NCI-H524 (cell line): Measurements from ENCODE around the gene PLEKHB2.
A peak's percentile ranks its signal among the peaks of the same experiment; 100 is the strongest.
"Not testable (repeated sequence)": the region's sequence is repeated elsewhere in the genome, so short reads cannot be mapped to it uniquely, and the experiment has no call there.

Experiments
- DNase-seq, 2 experiments: peaks; one replicate each; lab custom pipeline; 2025; lab: John Stamatoyannopoulos, UW

Gene PLEKHB2, protein sequence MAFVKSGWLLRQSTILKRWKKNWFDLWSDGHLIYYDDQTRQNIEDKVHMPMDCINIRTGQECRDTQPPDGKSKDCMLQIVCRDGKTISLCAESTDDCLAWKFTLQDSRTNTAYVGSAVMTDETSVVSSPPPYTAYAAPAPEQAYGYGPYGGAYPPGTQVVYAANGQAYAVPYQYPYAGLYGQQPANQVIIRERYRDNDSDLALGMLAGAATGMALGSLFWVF

DNA sequence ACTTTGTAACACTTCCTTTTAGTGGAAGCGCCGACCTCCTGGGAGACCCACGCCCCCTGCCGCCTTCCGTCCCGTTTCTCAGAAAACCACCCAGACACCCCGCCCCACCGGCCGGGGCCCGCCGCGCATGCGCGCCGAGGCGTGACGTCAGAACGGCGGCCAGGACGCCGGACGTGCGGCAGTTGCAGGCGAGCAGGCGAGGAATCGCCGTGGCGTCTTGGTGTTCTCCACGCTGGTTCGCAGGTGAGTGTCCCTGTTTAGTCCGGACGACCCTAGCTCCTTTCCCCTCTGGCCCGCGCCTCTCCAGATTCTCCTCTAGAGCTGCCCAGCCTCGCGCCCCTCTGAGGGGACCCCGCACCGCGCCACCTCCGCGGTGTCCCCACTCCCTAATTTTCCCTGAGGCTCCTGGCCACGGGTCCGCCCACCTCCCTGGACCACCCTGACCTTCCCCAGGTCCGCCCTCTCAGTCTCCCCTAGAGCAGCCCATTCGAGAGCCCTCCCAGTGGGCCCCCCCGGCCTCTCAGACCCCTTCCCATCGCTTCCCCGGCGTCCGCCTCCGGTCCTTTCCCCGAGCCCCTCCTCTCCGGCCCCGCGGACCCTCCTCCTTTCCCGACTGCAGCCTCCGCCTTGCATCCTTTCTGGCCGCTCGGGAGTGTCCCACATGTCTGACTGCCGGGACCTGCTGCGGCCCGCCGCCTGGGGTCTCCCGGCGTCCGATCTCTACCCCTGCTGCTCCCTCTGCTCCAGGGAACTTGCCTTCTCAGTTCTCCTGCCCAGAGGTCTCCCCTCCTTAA is at the start of gene PLEKHB2:
Gene PLEKHB2 (plus strand): TSS at position 181 of the 794 bp plus-strand sequence. CDS start 15,606 bp downstream, outside the sequence.
- peak; percentile 80 to 88 for DNase-seq

DNA sequence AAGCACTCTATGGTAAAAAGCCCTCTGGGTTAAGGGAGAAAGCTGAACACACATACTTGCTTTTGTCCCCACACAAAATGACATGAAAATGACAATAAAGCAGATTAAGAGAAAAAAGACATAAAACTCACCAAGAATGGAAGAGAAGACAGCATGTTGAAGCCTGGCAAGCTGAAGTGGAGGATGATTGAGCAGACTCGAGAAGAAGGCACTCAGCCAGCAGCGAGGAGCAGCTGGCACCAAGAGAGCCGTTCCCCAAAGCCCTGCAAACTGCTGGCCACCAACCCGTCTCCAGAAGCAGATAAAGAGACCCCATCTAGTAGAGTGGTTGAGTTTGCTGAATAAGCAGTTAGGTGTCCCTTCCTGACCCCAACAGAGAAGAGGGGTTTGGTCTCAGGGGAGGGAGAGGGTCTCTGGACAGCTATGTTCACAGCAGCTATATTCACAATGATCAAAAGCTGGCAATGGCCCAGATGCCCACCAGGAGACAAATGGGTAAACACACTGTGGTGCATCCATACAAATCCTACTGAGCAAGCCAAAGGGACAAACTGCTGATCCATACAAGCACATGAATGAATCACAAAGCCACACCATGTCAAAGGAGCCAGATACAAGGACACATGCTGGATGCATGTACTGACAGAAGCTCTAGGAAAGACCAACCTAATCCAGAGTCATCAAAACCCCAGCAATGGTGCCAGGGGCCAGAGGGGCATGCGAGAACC is 48.8 kb upstream of the PLEKHB2 start:
- DNase-seq: no peak

DNA sequence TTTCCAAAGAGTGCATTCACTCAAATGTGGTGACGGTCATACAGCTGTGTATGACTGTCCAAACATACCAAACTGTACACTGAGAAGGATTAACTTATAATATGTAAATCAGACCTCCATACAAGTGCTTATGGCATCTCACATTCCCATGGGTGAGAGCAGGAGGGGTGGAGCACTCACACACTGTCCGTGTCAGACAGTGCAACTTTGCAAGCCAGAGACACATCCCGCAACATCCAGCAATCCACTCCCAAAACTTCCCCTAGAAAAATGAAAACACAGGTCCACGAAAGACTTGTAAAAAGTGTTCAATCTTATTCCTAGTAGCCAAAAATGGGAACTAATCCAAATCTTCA is 48.2 kb upstream of the PLEKHB2 start:
- DNase-seq: no peak

DNA sequence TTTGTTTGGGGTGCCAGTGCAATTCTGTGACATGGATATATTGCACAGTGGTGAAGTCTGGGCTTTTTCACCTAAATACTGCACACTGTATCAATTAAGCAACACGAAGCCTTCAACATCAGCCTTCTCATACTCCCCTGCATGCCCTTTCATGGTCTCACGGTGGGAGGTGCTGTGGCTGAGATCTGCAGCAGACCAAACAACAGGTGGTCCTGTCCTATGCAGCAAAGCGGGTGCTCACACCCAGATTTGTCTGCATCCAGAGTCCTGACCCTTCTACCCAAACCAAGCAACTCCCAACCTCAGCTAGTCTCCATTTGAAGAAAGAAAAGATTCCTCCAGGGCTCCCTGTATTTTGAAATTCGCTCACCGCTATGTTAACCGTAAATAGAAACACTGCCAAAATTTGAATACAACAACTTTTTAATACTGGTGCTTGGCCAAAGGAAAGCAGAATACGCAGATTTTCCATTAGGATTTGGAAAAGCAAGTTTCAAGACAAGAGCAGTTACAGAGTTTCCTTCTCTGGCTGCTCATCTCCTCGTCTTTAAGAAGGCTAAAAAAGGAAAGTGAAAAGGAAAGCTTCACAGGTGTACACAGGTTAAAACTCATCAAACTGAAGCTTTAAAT is 46.8 kb upstream of the PLEKHB2 start:
- no peak for DNase-seq

DNA sequence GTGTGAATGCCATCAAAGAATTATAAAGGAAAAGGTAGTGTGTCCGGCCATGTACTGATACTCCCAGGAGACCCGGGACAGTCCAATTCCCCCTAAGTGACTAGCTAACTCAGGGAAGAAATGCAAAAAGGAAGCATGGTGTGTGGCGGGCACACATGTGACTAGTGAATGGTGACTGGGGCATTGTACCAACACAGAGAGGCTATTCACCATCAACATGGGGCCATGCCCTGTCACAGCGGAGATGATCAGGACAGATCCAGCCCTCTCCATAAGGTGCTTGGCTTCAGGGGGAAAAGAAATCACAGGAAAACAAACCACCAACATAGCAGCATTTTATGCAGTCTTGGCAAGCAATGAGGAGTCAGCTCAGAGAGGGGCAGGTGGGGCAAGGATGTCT is 46.2 kb upstream of the PLEKHB2 start:
- DNase-seq: no peak

DNA sequence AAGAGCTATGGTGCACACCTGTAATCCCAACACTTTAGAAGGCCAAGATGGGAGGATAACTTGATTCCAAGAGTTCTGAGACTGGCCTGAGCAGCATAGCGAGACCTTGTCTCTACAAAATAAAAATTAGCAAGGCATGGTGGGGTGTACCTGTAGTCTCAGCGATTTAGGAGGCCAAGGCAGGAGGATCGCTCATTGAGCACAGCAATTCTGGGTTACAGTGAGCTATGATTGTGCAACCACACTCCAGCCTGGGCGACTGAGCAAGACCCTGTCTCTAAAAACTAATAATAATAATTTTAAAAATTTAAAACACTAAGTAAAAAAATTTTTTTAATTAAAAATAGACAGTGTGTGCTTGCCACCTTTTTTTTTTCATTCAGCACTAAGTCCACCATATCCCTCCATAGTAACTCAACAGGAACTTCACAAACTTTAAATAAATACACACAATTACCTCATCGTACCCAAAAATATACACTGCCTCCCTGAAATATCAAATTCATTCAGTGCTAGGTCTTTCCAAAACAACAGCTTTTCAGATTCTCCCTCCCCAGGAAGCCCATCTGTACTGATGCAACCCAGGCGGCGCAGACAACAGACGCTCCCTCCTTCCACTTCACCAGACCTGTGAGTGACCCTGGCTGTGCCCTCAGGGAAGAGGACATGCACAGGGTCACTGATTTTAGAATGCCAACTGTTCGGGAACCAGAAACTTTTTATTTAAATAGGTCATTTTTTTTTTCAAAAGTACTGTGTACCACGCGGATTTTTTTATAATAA is 41.4 kb upstream of the PLEKHB2 start:
- DNase-seq: no peak

DNA sequence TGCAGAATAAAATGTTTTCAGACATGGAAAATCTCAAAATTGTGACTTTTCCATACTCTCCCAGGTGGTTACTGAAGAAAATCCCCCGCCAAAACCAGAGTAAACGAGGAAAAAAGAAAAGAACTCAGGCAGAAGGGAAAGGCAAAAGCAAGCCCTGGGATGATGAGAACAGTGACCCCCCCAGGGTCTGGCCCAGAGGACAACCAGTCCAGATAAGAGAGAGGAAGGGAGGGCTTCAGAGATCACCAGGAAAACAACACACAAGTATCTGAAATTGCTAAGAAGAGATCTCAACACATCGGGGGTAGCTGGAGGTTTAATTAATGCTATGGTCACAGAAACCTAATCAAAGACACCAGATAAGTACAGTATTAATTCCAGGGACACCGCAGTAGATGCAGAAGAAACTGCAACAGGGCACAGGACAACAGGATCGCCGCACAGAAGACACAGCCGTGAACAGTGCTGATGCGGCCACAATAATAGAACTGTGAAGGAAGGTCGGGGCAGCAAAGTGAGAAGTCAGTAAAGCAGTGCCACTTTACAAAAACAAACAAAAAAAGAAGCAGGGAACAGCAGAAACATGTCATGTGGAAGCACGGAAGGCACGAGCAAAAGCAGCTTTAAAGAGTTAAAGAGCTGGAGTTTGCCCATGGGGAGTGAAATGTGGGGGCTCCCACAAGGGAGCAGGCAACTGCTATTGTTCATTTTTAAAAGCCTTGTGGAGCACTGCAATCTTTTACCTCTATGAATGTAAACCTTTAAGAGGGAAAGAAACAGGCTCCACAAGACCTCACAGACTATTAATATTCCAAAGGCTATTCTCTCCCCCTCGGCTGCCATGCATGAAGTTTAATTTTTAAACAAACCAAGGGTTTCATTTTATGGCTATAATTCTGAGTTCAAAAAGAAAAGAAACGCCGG is 40.3 kb upstream of the PLEKHB2 start:
- DNase-seq: no peak

DNA sequence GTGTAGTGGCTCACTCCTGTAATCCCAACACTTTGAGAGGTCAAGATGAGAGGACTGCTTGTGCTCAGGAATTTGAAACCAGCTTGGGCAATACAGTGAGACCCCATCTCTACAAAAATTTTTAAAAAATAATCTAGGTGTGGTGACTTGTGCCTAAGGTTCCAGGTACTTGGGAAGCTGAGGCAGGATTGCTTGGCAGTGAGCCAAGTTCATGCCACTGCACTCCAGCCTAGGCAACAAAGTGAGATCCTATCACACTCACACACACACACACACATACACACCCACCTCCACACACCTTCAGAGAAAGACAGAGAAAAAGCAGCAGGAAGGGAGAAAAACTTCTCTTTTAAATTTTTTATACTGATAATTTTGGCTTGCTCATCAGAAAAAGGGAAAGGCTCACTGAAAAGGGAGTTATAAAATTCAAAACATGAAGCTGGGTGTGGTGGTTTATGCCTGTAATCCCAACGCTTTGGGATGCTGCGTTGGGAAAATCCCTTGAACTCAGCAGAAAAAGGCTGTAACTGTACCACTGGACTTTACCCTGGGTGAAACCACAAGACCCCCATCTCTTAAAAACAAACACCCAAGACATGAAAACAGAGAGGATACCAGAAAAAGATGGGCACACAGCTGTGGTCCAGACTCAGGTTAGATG is 37.5 kb upstream of the PLEKHB2 start:
- DNase-seq: no peak

DNA sequence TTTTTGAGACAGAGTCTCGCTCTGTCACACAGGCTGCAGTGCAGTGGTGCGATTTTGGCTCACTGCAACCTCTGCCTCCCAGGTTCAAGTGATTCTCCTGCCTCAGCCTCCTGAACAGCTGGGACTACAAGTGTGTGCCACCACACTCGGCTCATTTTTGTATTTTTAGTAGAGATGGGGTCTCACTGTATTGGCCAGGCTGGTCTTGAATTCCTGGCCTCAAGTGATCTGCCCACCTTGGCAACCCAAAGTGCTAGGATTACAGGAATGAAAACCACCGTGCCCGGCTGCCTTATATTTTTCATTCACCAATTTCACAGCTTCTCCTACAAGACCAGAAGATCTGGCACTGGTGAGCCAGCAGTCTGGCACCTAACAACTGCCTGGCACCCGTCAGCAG is 37.0 kb upstream of the PLEKHB2 start:
- DNase-seq: not testable (repeated sequence)

DNA sequence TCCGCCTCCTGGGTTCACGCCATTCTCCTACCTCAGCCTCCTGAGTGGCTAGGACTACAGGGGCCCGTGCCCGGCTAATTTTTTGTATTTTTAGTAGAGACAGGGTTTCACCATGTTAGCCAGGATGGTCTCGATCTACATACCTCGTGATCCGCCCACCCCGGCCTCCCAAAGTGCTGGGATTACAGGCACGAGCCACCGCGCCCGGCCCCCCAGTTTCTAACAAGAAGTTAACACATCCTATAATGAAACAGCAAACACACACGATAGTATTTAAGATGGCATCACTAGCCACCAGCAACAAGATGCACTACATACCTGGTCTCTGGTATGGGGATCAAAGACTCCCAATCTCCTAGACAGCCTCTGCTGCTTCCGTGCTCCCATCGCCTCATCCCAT is 29.6 kb upstream of the PLEKHB2 start:
- not testable (repeated sequence) for DNase-seq

DNA sequence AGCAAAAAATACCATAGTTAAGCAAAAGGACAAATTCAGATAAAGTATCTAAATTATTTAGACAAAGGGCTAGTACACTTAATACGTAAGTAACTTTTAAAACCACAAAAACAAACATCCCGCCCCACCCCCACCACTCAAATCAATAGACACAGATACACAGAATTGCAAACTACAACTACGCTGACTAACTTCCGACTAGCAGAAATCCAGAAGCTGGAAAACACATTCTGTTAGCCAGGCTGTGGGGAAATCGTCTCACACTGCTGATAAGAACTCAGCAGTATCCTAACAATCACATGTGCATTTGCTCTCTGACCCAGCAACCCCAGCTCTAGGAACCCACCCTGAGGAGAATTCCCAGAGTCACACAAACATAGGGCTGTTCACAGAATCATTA is 28.4 kb upstream of the PLEKHB2 start:
- no peak for DNase-seq

DNA sequence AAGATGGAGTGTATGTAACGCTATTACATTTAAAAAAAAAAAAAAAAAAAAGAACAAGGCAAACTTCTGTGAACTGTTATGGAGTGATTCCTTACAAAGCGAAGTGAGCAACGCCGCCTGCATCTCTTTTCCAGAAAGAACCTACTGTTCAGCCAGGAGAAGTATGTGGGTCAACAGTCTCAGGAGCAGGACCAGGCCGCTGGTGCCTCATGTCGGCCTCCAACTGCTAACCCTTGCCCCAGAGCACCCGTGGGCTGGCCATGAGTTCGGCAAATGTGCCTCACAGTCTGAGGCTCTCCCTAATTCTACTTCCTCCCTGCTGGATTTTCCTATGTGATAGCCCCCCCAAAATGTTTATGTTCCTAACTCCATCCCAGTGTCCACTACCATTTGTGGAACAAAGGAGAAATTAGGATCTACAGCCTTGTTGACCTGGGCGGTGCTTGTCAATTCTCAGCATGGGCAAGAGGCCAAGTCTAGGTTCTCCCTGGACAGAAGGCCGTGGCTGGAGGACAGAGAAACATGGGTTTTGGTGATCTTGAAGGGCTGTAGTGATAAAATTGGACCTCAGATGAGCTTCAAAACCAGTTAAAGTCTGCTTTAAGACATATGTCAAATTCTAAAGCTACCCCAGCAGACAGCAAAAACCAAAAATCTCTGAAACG is 27.8 kb upstream of the PLEKHB2 start:
- no peak for DNase-seq

DNA sequence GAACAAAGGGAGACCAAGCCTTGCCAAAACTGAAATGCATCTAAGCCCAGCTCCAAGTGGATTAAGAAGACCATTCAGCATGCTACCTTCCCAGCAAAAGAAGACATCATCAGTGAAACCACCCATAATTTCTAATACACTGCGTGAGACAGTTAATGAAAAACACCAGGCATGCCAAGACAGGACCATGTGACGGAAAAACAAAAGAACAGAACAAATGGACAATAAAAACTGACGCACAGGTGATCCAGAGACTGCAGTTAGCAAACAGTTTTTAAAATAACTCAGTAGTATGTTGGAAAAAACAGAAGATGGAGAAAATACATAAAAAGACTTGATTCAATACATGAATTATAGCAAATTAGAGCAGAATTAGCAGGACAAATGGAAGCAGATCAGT is 27.2 kb upstream of the PLEKHB2 start:
- no peak for DNase-seq

DNA sequence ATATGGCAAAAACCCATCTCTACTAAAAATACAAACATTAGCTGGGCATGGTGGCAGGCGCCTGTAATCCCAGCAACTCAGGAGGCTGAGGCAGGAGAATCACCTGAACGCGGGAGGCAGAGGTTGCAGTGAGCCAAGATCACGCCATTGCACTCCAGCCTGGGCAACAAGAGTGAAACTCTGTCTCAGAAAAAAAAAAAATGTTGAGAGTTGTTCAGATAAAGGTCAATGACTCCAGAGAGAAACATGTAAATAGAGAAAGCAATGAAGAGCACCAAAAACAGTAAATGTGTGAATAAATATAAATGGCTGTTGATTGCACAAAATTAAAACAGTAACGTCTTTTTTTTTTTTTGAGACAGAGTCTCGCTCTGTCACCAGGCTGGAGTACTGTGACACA is 25.2 kb upstream of the PLEKHB2 start:
- not testable (repeated sequence) for DNase-seq

DNA sequence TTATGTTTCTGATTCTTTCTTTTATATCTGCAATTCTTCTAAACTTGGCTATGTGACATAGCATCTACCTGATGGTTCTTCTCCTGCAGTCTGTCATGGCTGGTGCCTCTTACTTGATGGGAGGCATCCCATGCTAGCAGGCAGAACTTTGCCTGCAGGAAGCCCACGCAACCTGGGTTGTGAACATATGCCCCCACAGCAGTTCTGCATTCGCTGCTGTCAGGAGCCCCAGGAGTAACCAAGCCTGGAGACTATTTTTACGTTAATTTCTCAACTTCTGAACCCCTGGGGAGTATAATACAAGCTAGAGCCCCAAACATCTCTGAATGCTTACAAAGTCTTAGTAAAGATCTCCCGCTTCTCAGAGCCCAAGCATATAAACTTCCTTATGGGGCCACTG is 23.9 kb upstream of the PLEKHB2 start:
- DNase-seq: no peak

DNA sequence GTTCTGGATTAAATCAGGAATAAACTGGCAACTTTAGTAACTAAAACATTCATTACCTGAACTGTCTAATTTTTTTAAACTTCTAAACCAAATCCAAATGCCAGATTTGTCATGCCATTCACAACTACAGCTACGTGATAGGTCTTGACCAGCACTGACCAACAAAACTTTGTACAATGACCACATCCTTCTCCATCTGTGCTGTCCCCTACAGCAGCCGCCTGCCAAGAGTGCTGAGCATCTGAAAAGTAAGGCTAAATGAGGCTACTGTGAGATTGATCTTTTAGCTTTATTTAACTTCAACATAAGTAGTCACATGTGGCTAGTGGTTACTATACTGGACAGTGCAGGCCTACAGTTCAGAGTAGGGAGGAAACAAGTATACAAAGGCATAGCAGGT is 19.5 kb upstream of the PLEKHB2 start:
- DNase-seq: no peak

DNA sequence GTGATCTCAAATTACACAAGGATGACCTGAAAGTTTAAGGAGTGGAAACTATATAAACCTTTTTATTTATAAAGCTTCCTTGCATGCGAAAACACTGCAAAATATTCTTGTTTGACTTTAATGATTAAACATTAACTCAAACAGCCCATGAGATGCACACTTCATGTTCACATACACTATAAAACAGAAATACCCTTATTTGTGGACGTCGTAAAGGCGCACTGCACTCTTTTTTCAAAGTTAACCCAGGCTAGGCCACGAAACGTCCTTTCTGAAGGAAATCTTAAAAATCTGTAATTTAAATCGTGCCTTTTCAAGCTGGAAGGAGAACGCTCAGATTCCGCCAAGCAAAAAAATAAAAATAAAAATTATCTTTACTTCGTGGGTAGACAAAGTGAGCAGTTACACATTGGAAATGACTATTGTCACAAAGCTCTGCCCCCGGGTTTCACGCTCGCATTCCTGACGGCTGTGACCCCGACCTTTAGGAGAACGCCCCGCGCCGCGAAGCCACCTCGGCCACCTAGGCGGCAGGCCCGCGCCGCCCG is 12.6 kb upstream of the PLEKHB2 start:
- DNase-seq: no peak

DNA sequence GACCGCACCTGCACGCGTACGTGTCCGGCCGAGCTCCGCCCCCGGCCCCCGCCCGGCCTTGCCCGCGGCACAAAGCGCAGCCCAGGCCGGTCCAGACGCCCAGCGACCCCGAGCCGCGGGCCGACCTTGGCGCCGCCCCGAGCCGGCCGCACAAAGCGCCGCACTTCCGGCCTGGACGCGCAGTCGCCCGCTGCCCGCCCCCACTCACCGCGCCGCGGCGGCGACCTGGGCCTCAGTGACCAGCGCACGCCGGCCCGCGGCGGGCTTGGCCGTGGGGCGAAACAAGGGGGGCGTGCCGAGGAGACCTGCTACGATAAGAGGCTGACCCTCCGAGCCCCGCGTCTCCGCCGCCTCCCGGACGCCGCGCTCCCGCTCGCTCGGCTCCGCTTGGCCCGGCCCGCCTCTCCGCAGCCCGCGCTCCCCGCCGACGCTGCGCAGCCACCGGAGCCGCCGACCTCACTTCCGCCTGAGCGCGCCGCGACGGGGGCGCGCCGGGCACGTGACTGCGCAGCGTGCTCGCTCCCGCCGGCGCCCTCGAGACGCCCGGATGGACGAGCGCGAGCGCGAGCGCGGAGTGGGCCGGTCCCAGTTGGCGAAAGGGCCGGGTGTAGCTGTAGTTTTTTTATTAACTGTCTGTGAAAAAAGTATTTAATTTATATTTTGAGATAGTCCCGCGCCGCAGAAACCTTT is 12.0 kb upstream of the PLEKHB2 start, which contains the start of gene FAM168B:
Gene FAM168B (minus strand): TSS at position 455 of the 690 bp plus-strand sequence. CDS start 10,814 bp downstream, outside the sequence.
- DNase-seq: peak; percentile 51 to 81
